Type B pancreatic cell (in vitro differentiated cells): ENCODE results near the gene ACTR3C. TPM values are rescaled to one million over a fixed set of nuclear protein-coding genes. Genes with fewer than 3 reads are reported as not detected.

ENCODE experiments used
- DNase-seq: peaks from one replicate; pipeline ENCODE4 v3.0.0; 2021; ENCODE audit warnings: mixed read lengths; ENCODE audit not compliant: unreplicated experiment; ENCODE audit errors: extremely low spot score
- H3K27ac Mint-ChIP-seq: 2 replicates; pipeline ENCODE4 v1.8.0; 2021; ENCODE audit warnings: mild to moderate bottlenecking, mixed read lengths
- H3K27me3 Mint-ChIP-seq: 2 replicates; pipeline ENCODE4 v1.8.0; 2021; ENCODE audit warnings: mixed read lengths
- H3K36me3 Mint-ChIP-seq: 2 replicates; pipeline ENCODE4 v1.8.0; 2021; ENCODE audit warnings: mixed read lengths
- H3K4me1 Mint-ChIP-seq: one replicate; pipeline ENCODE4 v1.8.0; 2021; ENCODE audit warnings: mixed read lengths; ENCODE audit not compliant: unreplicated experiment
- H3K4me3 Mint-ChIP-seq: 2 replicates; pipeline ENCODE4 v1.8.0; 2021; ENCODE audit warnings: mild to moderate bottlenecking, mixed read lengths
- H3K9me3 Mint-ChIP-seq: 2 replicates; pipeline ENCODE4 v1.8.0; 2021; ENCODE audit warnings: mixed read lengths
- CTCF ChIP-seq: fragments of 200-600 bp; sonication (generic); conservative IDR thresholded peaks from 2 replicates; pipeline ENCODE4 v1.5.0; 2021; ENCODE audit warnings: antibody characterized with exemption, mild to moderate bottlenecking
- total RNA-seq: library from RNA; stranded (reverse); gene quantifications from 2 replicates; pipeline ENCODE4 v1.2.1, GENCODE V29; 2021; ENCODE audit warnings: low replicate concordance

The ACTR3C gene
- total RNA-seq, 1 donor from 2014 or later, result 4.8 TPM

GRCh38 chr7:150345012-150345411, 21.7 kb upstream of the ACTR3C start:
- Mint-ChIP-seq H3K36me3 (no peaks in the 10 kb centered on the region), H3K27me3 (peaks cover 20% of the 10 kb centered on the region), H3K4me1 (peaks cover 17% of the 10 kb centered on the region), H3K4me3 (no peak overlapping the region), H3K9me3 (no peaks in the 10 kb centered on the region), H3K27ac (no peak overlapping the region)
- TF ChIP-seq CTCF, result no peak
- no peak for DNase-seq

GRCh38 chr7:150344299-150344698, 21.0 kb upstream of the ACTR3C start:
- DNase-seq, result no peak
- Mint-ChIP-seq H3K4me1 (peaks cover 21% of the 10 kb centered on the region), H3K27me3 (peaks cover 20% of the 10 kb centered on the region), H3K36me3 (no peaks in the 10 kb centered on the region), H3K9me3 (no peaks in the 10 kb centered on the region), H3K4me3 (no peak overlapping the region), H3K27ac (no peak overlapping the region)
- no peak for TF ChIP-seq CTCF

GRCh38 chr7:150343225-150343624, 19.9 kb upstream of the ACTR3C start:
- peaks cover 28% of the 10 kb centered on the region for H3K4me1 Mint-ChIP-seq
- H3K4me3 Mint-ChIP-seq, result peak overlapping the region; percentile 60
- TF ChIP-seq CTCF, result no peak

GRCh38 chr7:150342121-150342408, 18.7 kb upstream of the ACTR3C start:
- Mint-ChIP-seq H3K27ac (peak overlapping the region; percentile 29), H3K4me1 (peaks cover 34% of the 10 kb centered on the region), H3K4me3 (peak overlapping the region; percentile 85), H3K9me3 (no peaks in the 10 kb centered on the region), H3K36me3 (no peaks in the 10 kb centered on the region), H3K27me3 (peaks cover 20% of the 10 kb centered on the region)
- no peak for TF ChIP-seq CTCF
- no peak for DNase-seq

More at GRCh38 chr7:150343225-150343624, 19.9 kb upstream of the ACTR3C start:
- Mint-ChIP-seq H3K27me3 (peaks cover 20% of the 10 kb centered on the region), H3K27ac (no peak overlapping the region), H3K9me3 (no peaks in the 10 kb centered on the region), H3K36me3 (no peaks in the 10 kb centered on the region)
- no peak for DNase-seq

GRCh38 chr7:150341263-150342120, 18.1 kb upstream of the ACTR3C start, which contains the start of gene RARRES2:
Gene RARRES2 (minus strand): TSS chr7:150341629. CDS start chr7:150340609, 1,020 bp downstream.
- peaks cover 18% of the 10 kb centered on the region for H3K27me3 Mint-ChIP-seq
- no peak for TF ChIP-seq CTCF
- H3K27ac Mint-ChIP-seq, result peak within 1 kb of the TSS; percentile 29
- H3K4me3 Mint-ChIP-seq, result peak within 1 kb of the TSS; percentile 87
- peaks cover 32% of the 10 kb centered on the region for H3K4me1 Mint-ChIP-seq
- DNase-seq, result no peak
- no peaks in the 10 kb centered on the region for H3K9me3 Mint-ChIP-seq
- no peaks in the 10 kb centered on the region for H3K36me3 Mint-ChIP-seq
